ENCODE data around the gene ESRRG. TPM values are rescaled to one million over a fixed set of nuclear protein-coding genes. Genes with fewer than 3 reads are reported as not detected.

ESRRG gene
- total and polyA plus RNA-seq, 2 of the 8 experiments (the other 6 are each of a cell fraction or from before 2014, with no cell fraction given), result 0.59 to 1.4 TPM

DNA sequence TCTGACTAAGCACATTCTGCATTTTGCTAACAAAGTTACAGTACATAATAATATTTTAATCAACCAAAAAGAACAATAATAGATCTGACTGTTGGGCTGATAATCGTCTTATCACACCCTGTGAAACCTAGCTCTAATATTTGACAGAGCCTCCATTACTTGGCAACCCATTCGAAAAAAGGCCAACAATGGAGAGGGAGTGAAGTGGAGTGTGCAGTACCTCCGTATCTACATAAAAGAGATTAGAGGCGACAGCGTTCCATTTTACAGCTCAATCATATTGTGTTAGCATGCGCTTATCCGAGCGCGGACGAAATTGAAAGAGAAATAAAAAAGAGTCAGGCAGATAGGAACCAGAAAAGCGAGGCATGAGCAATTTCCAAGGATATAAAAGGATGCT is 162.7 kb downstream of the ESRRG start:
- Histone ChIP-seq H3K23ac (ENCODE audit: insufficient read length) (no peak overlapping the region), H3K36me3 (ENCODE audit: control insufficient read depth in 2 of 4, insufficient read depth in 4 of 4, low read length in 3 of 4) (no peaks in the 10 kb centered on the region), H2BK20ac (ENCODE audit: low read length) (no peak overlapping the region), H2AFZ (ENCODE audit: low read length) (no peak overlapping the region), H4K91ac (replicated peaks; ENCODE audit: insufficient read length, low read length) (no peak overlapping the region), H4K5ac (ENCODE audit: insufficient read length, low read depth, low read length) (no peak overlapping the region), H3K27ac (ENCODE audit: low read depth, low read length) (no peak overlapping the region), H2BK12ac (ENCODE audit: low read depth, low read length) (no peak overlapping the region), H2BK15ac (ENCODE audit: low read length) (no peak overlapping the region), H2BK5ac (ENCODE audit: low read depth, low read length) (no peak overlapping the region), H3K79me2 (ENCODE audit: control insufficient read depth in 1 of 2, insufficient read depth in 2 of 2, low read length in 2 of 2) (no peaks in the 10 kb centered on the region), H4K8ac (ENCODE audit: extremely low read depth, insufficient read depth, low read length) (no peak overlapping the region), H3K4me3 (ENCODE audit: extremely low read depth in 1 of 4, insufficient read depth in 2 of 4, low read depth in 3 of 4, low read length in 4 of 4) (no peak overlapping the region), H3K4me2 (ENCODE audit: insufficient read depth in 1 of 2, low read depth in 2 of 2, low read length in 2 of 2) (no peak overlapping the region), H3K4me1 (replicated peaks in 1 of 4; ENCODE audit: control insufficient read depth in 3 of 4, insufficient read depth in 4 of 4, low read length in 3 of 4) (no peaks in the 10 kb centered on the region), H2AK5ac (ENCODE audit: low read depth, low read length) (no peak overlapping the region), H3K18ac (ENCODE audit: extremely low read depth, low read length) (no peak overlapping the region), H3K14ac (ENCODE audit: insufficient read length) (no peak overlapping the region), H3K9me3 (ENCODE audit: insufficient read depth in 2 of 2, low read depth in 1 of 2, low read length in 1 of 2) (no peaks in the 10 kb centered on the region), H3K27me3 (replicated peaks in 1 of 4; ENCODE audit: control insufficient read depth in 3 of 4, extremely low read depth in 1 of 4, insufficient read depth in 3 of 4, low read length in 3 of 4) (no peaks in the 10 kb centered on the region), H2BK120ac (replicated peaks; ENCODE audit: low read depth, low read length) (no peak overlapping the region), H4K20me1 (replicated peaks in 1 of 2; ENCODE audit: control insufficient read depth in 1 of 2, insufficient read depth in 2 of 2, low read length in 2 of 2) (no peaks in the 10 kb centered on the region), H3K4ac (replicated peaks; ENCODE audit: insufficient read length, low read depth, low read length) (no peak overlapping the region), H3K56ac (replicated peaks; ENCODE audit: insufficient read length, low read depth, low read length) (no peak overlapping the region), H3K23me2 (ENCODE audit: low read depth, low read length) (no peaks in the 10 kb centered on the region), H3K79me1 (ENCODE audit: low read depth, low read length) (no peaks in the 10 kb centered on the region), H3K9ac (replicated peaks in 1 of 4; ENCODE audit: extremely low read depth in 1 of 4, low read depth in 3 of 4, low read length in 3 of 4) (no peak overlapping the region)
- FAIRE-seq (no peak), DNase-seq (ENCODE audit: low read depth in 1 of 2, low spot score in 2 of 2) (no peak)
- ChIA-PET CTCF (ENCODE audit: partially characterized antibody) (interaction anchor here (0.6 to 2.9 kb wide), 5 partner anchors 9 to 735 kb away, joined by 3 to 16 read pairs (median 3); no protein-coding TSS in a partner anchor), POLR2A (ENCODE audit: partially characterized antibody) (no interaction called here)
- 88% methylated on average over 11 of the region's 11 CpGs; no CpG with 5 or more reads in 1 of the 2 experiments for WGBS, 2 experiments (ENCODE audit: extremely low coverage in 1 of 2, insufficient coverage in 1 of 2, insufficient read length in 1 of 2, insufficient replicate concordance in 2 of 2, low coverage in 1 of 2, low lambda C conversion rate in 2 of 2, missing lambda C conversion rate in 1 of 2)
- TF ChIP-seq SUZ12 (IDR thresholded peaks at IDR 0.05; ENCODE audit: low read length) (no peak), KDM1A (IDR thresholded peaks at IDR 0.05; ENCODE audit: borderline replicate concordance, low read length) (no peak), RNF2 (IDR thresholded peaks at IDR 0.05; ENCODE audit: borderline replicate concordance, low read depth, low read length, missing control alignments, poor library complexity, severe bottlenecking) (no peak), TBP (IDR thresholded peaks at IDR 0.05; ENCODE audit: low read depth, low read length) (no peak), SRF (IDR thresholded peaks at IDR 0.05; ENCODE audit: low read depth, low read length) (no peak), NRF1 (IDR thresholded peaks at IDR 0.05; ENCODE audit: low read depth, low read length) (no peak), CBX8 (IDR thresholded peaks at IDR 0.05; ENCODE audit: borderline replicate concordance, low read depth, low read length) (no peak), SIN3A (conservative IDR thresholded peaks at IDR 0.05 in 1 of 2, IDR thresholded peaks at IDR 0.05 in 1 of 2; ENCODE audit: low read depth in 1 of 2, low read length in 2 of 2) (no peak), FOSL1 (IDR thresholded peaks at IDR 0.05; ENCODE audit: insufficient read depth, low read depth, low read length) (no peak), RFX5 (IDR thresholded peaks at IDR 0.05; ENCODE audit: borderline replicate concordance, low read depth, low read length) (no peak), CTBP2 (IDR thresholded peaks at IDR 0.05; ENCODE audit: borderline replicate concordance, insufficient read depth, insufficient read length, low read length) (no peak), KDM5A (IDR thresholded peaks at IDR 0.05; ENCODE audit: low read length) (no peak), TAF1 (IDR thresholded peaks at IDR 0.05; ENCODE audit: low read depth, low read length) (no peak), PHF8 (conservative IDR thresholded peaks at IDR 0.05; ENCODE audit: low read depth, low read length) (no peak), SP1 (IDR thresholded peaks at IDR 0.05; ENCODE audit: low read depth, low read length) (no peak)

Data from H1 (cell line).